SK-N-SH (cell line): ENCODE results near the gene RCOR3. TPM values are rescaled to one million over a fixed set of nuclear protein-coding genes. Genes with fewer than 3 reads are reported as not detected.

ENCODE experiments used
- CTCF ChIA-PET: fragments of 300-600, 350-600 bp; formaldehyde crosslinking; extraction: SDS; loops from one replicate; lab custom pipeline; 2021; lab: Yijun Ruan, JAX
- POLR2A ChIA-PET: fragments of 350-600 bp; sonication (Branson Sonifier 250); formaldehyde crosslinking; extraction: SDS; loops from one replicate; lab custom pipeline; 2020; ENCODE audit warnings: antibody characterized with exemption, inconsistent platforms; lab: Yijun Ruan, JAX
- DNase-seq: peaks from one replicate; pipeline ENCODE4 v3.0.0; 2012
- H2AFZ ChIP-seq: fragments of 200-600 bp; sonication (generic); 2 replicates; pipeline ENCODE4 v1.8.1; 2016; ENCODE audit warnings: antibody characterized with exemption, mild to moderate bottlenecking, low read depth
- H3F3A ChIP-seq: fragments of 200-600 bp; sonication (generic); replicated peaks from 2 replicates; pipeline ENCODE3; 2016; ENCODE audit warnings: antibody characterized with exemption, mild to moderate bottlenecking; ENCODE audit not compliant: insufficient read depth
- H3K27ac ChIP-seq, 2 experiments: fragments of 200-500 bp in 1 of 2; fragments of 200-600 bp in 1 of 2; sonication (Bioruptor generic) in 1 of 2; sonication (generic), shearing (Covaris generic) in 1 of 2; 2 replicates each; pipeline versions ENCODE4 v1.5.1 to v1.6.1; 2014 to 2016; ENCODE audit warnings: low read depth in 2 of 2, inconsistent platforms in 1 of 2, low read length in 1 of 2, mild to moderate bottlenecking in 1 of 2, mixed read lengths in 1 of 2
- H3K27me3 ChIP-seq: fragments of 200-600 bp; sonication (generic), shearing (Covaris generic); 2 replicates; pipeline ENCODE4 v1.6.1; 2016; ENCODE audit warnings: mixed run types; ENCODE audit not compliant: insufficient read depth
- H3K36me3 ChIP-seq, 2 experiments: fragments of 200-500 bp in 1 of 2; fragments of 200-600 bp in 1 of 2; sonication (Bioruptor generic) in 1 of 2; sonication (generic) in 1 of 2; replicated peaks in 1 of 2; 2 replicates each; pipeline versions ENCODE3 to v1.5.1; 2014 to 2016; ENCODE audit warnings: low read length in 1 of 2, mild to moderate bottlenecking in 1 of 2; ENCODE audit not compliant: insufficient read depth in 2 of 2, control insufficient read depth in 1 of 2
- H3K4me1 ChIP-seq, 2 experiments: fragments of 200-500 bp in 1 of 2; fragments of 200-600 bp in 1 of 2; sonication (Bioruptor generic) in 1 of 2; sonication (generic), shearing (Covaris generic) in 1 of 2; 2 replicates each; pipeline versions ENCODE4 v1.5.1 to v1.6.1; 2014 to 2016; ENCODE audit warnings: low read depth in 1 of 2, low read length in 1 of 2, mixed run types in 1 of 2; ENCODE audit not compliant: insufficient read depth in 2 of 2, control insufficient read depth in 1 of 2
- H3K4me2 ChIP-seq: fragments of 200-600 bp; sonication (generic), shearing (Covaris generic); 2 replicates; pipeline ENCODE4 v1.6.1; 2017; ENCODE audit warnings: mixed run types
- H3K4me3 ChIP-seq, 2 experiments: fragments of 200-500 bp in 1 of 2; fragments of 200-600 bp in 1 of 2; sonication (Bioruptor generic) in 1 of 2; sonication (generic), shearing (Covaris generic) in 1 of 2; 2 replicates each; pipeline versions ENCODE4 v1.5.1 to v1.8.1; 2014 to 2016; ENCODE audit warnings: low read depth in 2 of 2, inconsistent platforms in 1 of 2, low read length in 1 of 2, mild to moderate bottlenecking in 1 of 2, mixed read lengths in 1 of 2, moderate library complexity in 1 of 2
- H3K79me2 ChIP-seq: fragments of 200-600 bp; sonication (generic); 2 replicates; pipeline ENCODE4 v1.8.1; 2017; ENCODE audit warnings: mild to moderate bottlenecking; ENCODE audit not compliant: insufficient read depth
- H3K9ac ChIP-seq: fragments of 200-600 bp; sonication (generic); 2 replicates; pipeline ENCODE4 v1.6.1; 2017; ENCODE audit warnings: mixed run types
- H3K9me2 ChIP-seq: fragments of 200-600 bp; sonication (generic); 2 replicates; pipeline ENCODE4 v1.6.1; 2017; ENCODE audit warnings: mixed run types
- H3K9me3 ChIP-seq: fragments of 200-600 bp; sonication (generic); 2 replicates; pipeline ENCODE4 v1.6.1; 2017; ENCODE audit warnings: mixed run types, mild to moderate bottlenecking, moderate library complexity
- H4K20me1 ChIP-seq: fragments of 200-600 bp; sonication (generic); 2 replicates; pipeline ENCODE4 v1.6.1; 2017; ENCODE audit warnings: mild to moderate bottlenecking, mixed run types; ENCODE audit not compliant: insufficient read depth
- CTCF ChIP-seq: fragments of 200-600 bp; sonication (generic); IDR thresholded peaks from 2 replicates; pipeline ENCODE4 v1.6.1; 2017; ENCODE audit warnings: antibody characterized with exemption, mild to moderate bottlenecking, moderate library complexity
- GABPA ChIP-seq: IDR thresholded peaks from 2 replicates; pipeline ENCODE4 v1.4.0; 2012; ENCODE audit warnings: low read depth, mild to moderate bottlenecking
- MAX ChIP-seq: IDR thresholded peaks from 2 replicates; pipeline ENCODE4 v1.4.0; 2012; ENCODE audit warnings: low read depth
- NFIC ChIP-seq: IDR thresholded peaks from 2 replicates; pipeline ENCODE4 v1.4.0; 2012; ENCODE audit warnings: borderline replicate concordance
- RCOR1 ChIP-seq: fragments of 150-350 bp; IDR thresholded peaks from 2 replicates; pipeline ENCODE4 v1.6.1; 2017; ENCODE audit warnings: antibody characterized with exemption, low read length
- SMC3 ChIP-seq: IDR thresholded peaks from 2 replicates; pipeline ENCODE4 v1.6.1; 2012; ENCODE audit warnings: low read depth, low read length, improper control_type of control experiment
- WGBS: methylation state at CpG from one replicate; pipeline ENCODE4 v1.1.6; 2017; ENCODE audit warnings: low lambda C conversion rate; 5-methylcytosine and 5-hydroxymethylcytosine counted together
- polyA plus RNA-seq, 3 experiments: library from polyadenylated mRNA; depleted of rRNA; stranded (reverse); fragments of >200 nt; gene quantifications; 2 replicates each; pipeline ENCODE4 v1.2.3, GENCODE V29; 2012

Gene RCOR3
- polyA plus RNA-seq, 1 of the 3 experiments (the other 2 are of a cell fraction): 18.7 TPM

GRCh38 chr1:211330282-211330936, 71.2 kb downstream of the RCOR3 start:
- peaks cover 0 to 47% of the 10 kb centered on the region in 2 experiments; a peak in 3 of 4 replicates for H3K4me1 ChIP-seq
- H3K36me3 ChIP-seq: no peaks in the 10 kb centered on the region
- peaks cover 3% of the 10 kb centered on the region for H3F3A ChIP-seq
- H3K27me3 ChIP-seq: no peaks in the 10 kb centered on the region
- TF ChIP-seq MAX (no peak), SMC3 (no peak), RCOR1 (no peak)
- H3K27ac ChIP-seq: no peak overlapping the region
- no peaks in the 10 kb centered on the region for H3K9me2 ChIP-seq
- H3K9me3 ChIP-seq: no peaks in the 10 kb centered on the region
- ChIA-PET POLR2A (no interaction called here), CTCF (interaction anchor here (2.6 kb wide), 1 partner anchor 184 kb away, joined by 20 read pairs; no protein-coding TSS in a partner anchor)
- H3K4me3 ChIP-seq: no peak overlapping the region
- 96% methylated on average over 8 of the region's 8 CpGs for WGBS
- no peak overlapping the region for H3K9ac ChIP-seq
- DNase-seq: no peak
- H3K4me2 ChIP-seq: no peak overlapping the region
- H3K79me2 ChIP-seq: peaks cover 10% of the 10 kb centered on the region; the same call in 1 of the 2 replicates
- H4K20me1 ChIP-seq: no peaks in the 10 kb centered on the region
- no peak overlapping the region for H2AFZ ChIP-seq

- H3K4me3 ChIP-seq: no peak overlapping the region
- no peak overlapping the region for H3K9ac ChIP-seq
- no peaks in the 10 kb centered on the region for H3K36me3 ChIP-seq
- no peak overlapping the region for H2AFZ ChIP-seq
- CTCF ChIA-PET: interaction anchor here (0.6 to 2.6 kb wide), 5 partner anchors 8 to 317 kb away, joined by 3 to 20 read pairs (median 3); no protein-coding TSS in a partner anchor
- peak overlapping the region in 1 of 2 experiments; percentile 44; a peak in 2 of 4 replicates for H3K27ac ChIP-seq
- WGBS: 92% methylated on average over 3 of the region's 3 CpGs
- H3F3A ChIP-seq: peaks cover 3% of the 10 kb centered on the region
- no peaks in the 10 kb centered on the region for H3K9me2 ChIP-seq
- peaks cover 10% of the 10 kb centered on the region; the same call in 1 of the 2 replicates for H3K79me2 ChIP-seq
- DNase-seq: no peak
- no peak for TF ChIP-seq GABPA
- no peaks in the 10 kb centered on the region for H4K20me1 ChIP-seq
- peaks cover 0 to 50% of the 10 kb centered on the region in 2 experiments; a peak in 3 of 4 replicates for H3K4me1 ChIP-seq
- no peaks in the 10 kb centered on the region for H3K9me3 ChIP-seq
- no peaks in the 10 kb centered on the region for H3K27me3 ChIP-seq
- H3K4me2 ChIP-seq: no peak overlapping the region
- POLR2A ChIA-PET: no interaction called here
Measured at GRCh38 chr1:211331011-211331709, 72.0 kb downstream of the RCOR3 start.

- ChIA-PET CTCF (interaction anchor here (0.7 to 2.5 kb wide), 5 partner anchors 9 to 181 kb away, joined by 3 to 10 read pairs (median 3); no protein-coding TSS in a partner anchor), POLR2A (no interaction called here)
- Histone ChIP-seq H2AFZ (no peak overlapping the region), H3K9ac (no peak overlapping the region), H3K4me2 (no peak overlapping the region), H3K9me2 (no peaks in the 10 kb centered on the region), H3K79me2 (peaks cover 10% of the 10 kb centered on the region; the same call in 1 of the 2 replicates), H3K36me3 (no peaks in the 10 kb centered on the region)
- 82% methylated on average over 3 of the region's 3 CpGs for WGBS
- TF ChIP-seq NFIC (0 out of 2 replicates have a peak, but pooled peaks have one; percentile 19), CTCF (no peak)
- TF ChIP-seq, all 33 proteins: peak for 1
- H3K4me1 ChIP-seq: peaks cover 0 to 46% of the 10 kb centered on the region in 2 experiments; a peak in 3 of 4 replicates
- DNase-seq: peak; percentile 46
- peaks cover 3% of the 10 kb centered on the region for H3F3A ChIP-seq
- no peaks in the 10 kb centered on the region for H4K20me1 ChIP-seq
- H3K4me3 ChIP-seq: no peak overlapping the region
- H3K9me3 ChIP-seq: no peaks in the 10 kb centered on the region
- H3K27ac ChIP-seq: peak overlapping the region in 1 of 2 experiments; percentile 36; a peak in 1 of 4 replicates
- H3K27me3 ChIP-seq: no peaks in the 10 kb centered on the region
Measured at GRCh38 chr1:211332036-211332616, 73.0 kb downstream of the RCOR3 start.
